ENCODE results near the gene UBR3.

DNA sequence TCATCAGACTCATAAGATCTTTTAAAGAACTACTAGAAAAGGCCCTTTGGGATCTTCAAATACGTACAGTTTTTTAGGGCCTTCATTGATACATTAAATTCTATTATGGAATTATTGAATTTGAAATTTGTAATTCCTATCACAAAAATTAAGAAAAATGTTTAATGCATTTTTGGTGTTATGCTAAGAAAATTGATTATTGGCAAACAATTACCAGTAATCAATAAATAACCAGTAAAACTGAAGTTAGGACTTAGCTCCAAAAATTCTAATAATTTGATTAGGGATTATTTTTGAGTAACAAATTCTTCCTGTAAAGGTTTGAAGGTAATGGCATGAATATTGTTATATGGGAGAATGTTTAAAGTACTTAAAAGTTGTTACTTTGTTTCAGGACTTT is 119.3 kb downstream of the UBR3 start:
- TF ChIP-seq, protein P1, sequence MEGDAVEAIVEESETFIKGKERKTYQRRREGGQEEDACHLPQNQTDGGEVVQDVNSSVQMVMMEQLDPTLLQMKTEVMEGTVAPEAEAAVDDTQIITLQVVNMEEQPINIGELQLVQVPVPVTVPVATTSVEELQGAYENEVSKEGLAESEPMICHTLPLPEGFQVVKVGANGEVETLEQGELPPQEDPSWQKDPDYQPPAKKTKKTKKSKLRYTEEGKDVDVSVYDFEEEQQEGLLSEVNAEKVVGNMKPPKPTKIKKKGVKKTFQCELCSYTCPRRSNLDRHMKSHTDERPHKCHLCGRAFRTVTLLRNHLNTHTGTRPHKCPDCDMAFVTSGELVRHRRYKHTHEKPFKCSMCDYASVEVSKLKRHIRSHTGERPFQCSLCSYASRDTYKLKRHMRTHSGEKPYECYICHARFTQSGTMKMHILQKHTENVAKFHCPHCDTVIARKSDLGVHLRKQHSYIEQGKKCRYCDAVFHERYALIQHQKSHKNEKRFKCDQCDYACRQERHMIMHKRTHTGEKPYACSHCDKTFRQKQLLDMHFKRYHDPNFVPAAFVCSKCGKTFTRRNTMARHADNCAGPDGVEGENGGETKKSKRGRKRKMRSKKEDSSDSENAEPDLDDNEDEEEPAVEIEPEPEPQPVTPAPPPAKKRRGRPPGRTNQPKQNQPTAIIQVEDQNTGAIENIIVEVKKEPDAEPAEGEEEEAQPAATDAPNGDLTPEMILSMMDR (conservative IDR thresholded peaks at IDR 0.05): no peak
- TF ChIP-seq ZFX (IDR thresholded peaks at IDR 0.05): no peak

All from C4-2B (cell line).